NCI-H1105 (cell line): ENCODE data around the gene DSG1.
"Not testable (repeated sequence)": the region's sequence is repeated elsewhere in the genome, so short reads cannot be mapped to it uniquely, and the experiment has no call there.

Experiments
- DNase-seq: peaks from one replicate; lab custom pipeline; 2025; lab: John Stamatoyannopoulos, UW

Gene DSG1

GRCh38 chr18:31353336-31353735, 35.4 kb downstream of the DSG1 start:
- DNase-seq, result not testable (repeated sequence)

GRCh38 chr18:31354990-31355389, 37.0 kb downstream of the DSG1 start:
- no peak for DNase-seq

GRCh38 chr18:31356025-31356424, 38.1 kb downstream of the DSG1 start:
- no peak for DNase-seq

- no peak for DNase-seq
Observed at GRCh38 chr18:31364190-31364589, 46.2 kb downstream of the DSG1 start.

- DNase-seq, result no peak
Observed at GRCh38 chr18:31369478-31369877, 51.5 kb downstream of the DSG1 start.

GRCh38 chr18:31371989-31372388, 54.0 kb downstream of the DSG1 start:
- DNase-seq, result no peak

- no peak for DNase-seq
Observed at GRCh38 chr18:31373641-31374040, 55.7 kb downstream of the DSG1 start.

GRCh38 chr18:31376477-31376876, 58.5 kb downstream of the DSG1 start, which contains the start of gene DSG4:
Gene DSG4 (plus strand): TSS chr18:31376777. CDS start chr18:31376912, 135 bp downstream.
- no peak for DNase-seq

- no peak for DNase-seq
Observed at GRCh38 chr18:31380912-31381311, 63.0 kb downstream of the DSG1 start.

- DNase-seq, result no peak
Observed at GRCh38 chr18:31382107-31382506, 64.1 kb downstream of the DSG1 start.

GRCh38 chr18:31386741-31387140, 68.8 kb downstream of the DSG1 start:
- no peak for DNase-seq

GRCh38 chr18:31393286-31393685, 75.3 kb downstream of the DSG1 start:
- DNase-seq, result no peak

GRCh38 chr18:31396796-31397612, 79.0 kb downstream of the DSG1 start:
- no peak for DNase-seq

- DNase-seq, result no peak
Observed at GRCh38 chr18:31398191-31398590, 80.2 kb downstream of the DSG1 start.

GRCh38 chr18:31399306-31400032, 81.5 kb downstream of the DSG1 start:
- no peak for DNase-seq

GRCh38 chr18:31401156-31402025, 83.4 kb downstream of the DSG1 start:
- DNase-seq, result no peak

GRCh38 chr18:31402026-31402373, 84.0 kb downstream of the DSG1 start:
- no peak for DNase-seq

- DNase-seq, result no peak
Observed at GRCh38 chr18:31403409-31403808, 85.4 kb downstream of the DSG1 start.
